Mucosa of stomach (tissue), 1 donor: ENCODE results near the gene ZBTB8A.
"Not testable (repeated sequence)": the region's sequence is repeated elsewhere in the genome, so short reads cannot be mapped to it uniquely, and the experiment has no call there.

Source experiments
- H3K27me3 ChIP-seq: one replicate; pipeline ENCODE4 v1.7.0; 2013; ENCODE audit warnings: mild to moderate bottlenecking, low read length; ENCODE audit not compliant: control insufficient read depth, insufficient read depth
- H3K36me3 ChIP-seq: one replicate; pipeline ENCODE4 v1.7.0; 2013; ENCODE audit warnings: low read length; ENCODE audit not compliant: control insufficient read depth, insufficient read depth
- H3K4me1 ChIP-seq: one replicate; pipeline ENCODE4 v1.7.0; 2013; ENCODE audit warnings: mild to moderate bottlenecking, low read length; ENCODE audit not compliant: control insufficient read depth, insufficient read depth
- H3K4me3 ChIP-seq: one replicate; pipeline ENCODE4 v1.7.0; 2013; ENCODE audit warnings: low read length
- H3K9ac ChIP-seq: one replicate; pipeline ENCODE4 v1.7.0; 2013; ENCODE audit warnings: mild to moderate bottlenecking, low read length, moderate library complexity
- H3K9me3 ChIP-seq: one replicate; pipeline ENCODE4 v1.7.0; 2013; ENCODE audit warnings: mild to moderate bottlenecking, low read length, moderate library complexity; ENCODE audit not compliant: control insufficient read depth
- donor health status: Pancreatic carcinoma.

Gene ZBTB8A

GRCh38 chr1:32509939-32510338 is 29.3 kb upstream of the ZBTB8A start:
- Histone ChIP-seq H3K9me3 (no peaks in the 10 kb centered on the region), H3K9ac (no peak overlapping the region), H3K27me3 (no peaks in the 10 kb centered on the region), H3K36me3 (no peaks in the 10 kb centered on the region), H3K4me3 (no peak overlapping the region), H3K4me1 (no peaks in the 10 kb centered on the region)

GRCh38 chr1:32516402-32516801 is 22.8 kb upstream of the ZBTB8A start:
- H3K4me3 ChIP-seq = no peak overlapping the region
- no peaks in the 10 kb centered on the region for H3K36me3 ChIP-seq
- no peaks in the 10 kb centered on the region for H3K27me3 ChIP-seq
- H3K9me3 ChIP-seq = no peaks in the 10 kb centered on the region
- H3K9ac ChIP-seq = no peak overlapping the region
- H3K4me1 ChIP-seq = peaks cover 4% of the 10 kb centered on the region

- Histone ChIP-seq H3K9me3 (no peaks in the 10 kb centered on the region), H3K27me3 (no peaks in the 10 kb centered on the region), H3K9ac (no peak overlapping the region), H3K4me1 (peaks cover 4% of the 10 kb centered on the region), H3K36me3 (no peaks in the 10 kb centered on the region), H3K4me3 (no peak overlapping the region)
Observed at GRCh38 chr1:32518976-32519375, 20.3 kb upstream of the ZBTB8A start.

GRCh38 chr1:32521165-32521564 is 18.1 kb upstream of the ZBTB8A start:
- Histone ChIP-seq H3K4me1 (peaks cover 4% of the 10 kb centered on the region), H3K9me3 (no peaks in the 10 kb centered on the region), H3K4me3 (no peak overlapping the region), H3K27me3 (no peaks in the 10 kb centered on the region), H3K9ac (no peak overlapping the region), H3K36me3 (no peaks in the 10 kb centered on the region)

- no peaks in the 10 kb centered on the region for H3K36me3 ChIP-seq
- no peaks in the 10 kb centered on the region for H3K27me3 ChIP-seq
- H3K9me3 ChIP-seq = no peaks in the 10 kb centered on the region
- H3K9ac ChIP-seq = no peak overlapping the region
- H3K4me1 ChIP-seq = peaks cover 4% of the 10 kb centered on the region
- no peak overlapping the region for H3K4me3 ChIP-seq
Observed at GRCh38 chr1:32525053-32525452, 14.2 kb upstream of the ZBTB8A start.

- no peaks in the 10 kb centered on the region for H3K27me3 ChIP-seq
- H3K4me3 ChIP-seq = no peak overlapping the region
- no peaks in the 10 kb centered on the region for H3K4me1 ChIP-seq
- no peaks in the 10 kb centered on the region for H3K36me3 ChIP-seq
- no peaks in the 10 kb centered on the region for H3K9me3 ChIP-seq
- H3K9ac ChIP-seq = no peak overlapping the region
Observed at GRCh38 chr1:32525661-32526444, 13.4 kb upstream of the ZBTB8A start.

- not testable (repeated sequence) for H3K4me3 ChIP-seq, H3K4me1 ChIP-seq, H3K9ac ChIP-seq, H3K27me3 ChIP-seq, H3K9me3 ChIP-seq, H3K36me3 ChIP-seq
Observed at GRCh38 chr1:32528550-32528949, 10.7 kb upstream of the ZBTB8A start.

GRCh38 chr1:32533792-32534327 is 5.4 kb upstream of the ZBTB8A start:
- no peaks in the 10 kb centered on the region for H3K9me3 ChIP-seq
- H3K36me3 ChIP-seq = no peaks in the 10 kb centered on the region
- no peaks in the 10 kb centered on the region for H3K4me1 ChIP-seq
- H3K4me3 ChIP-seq = no peak overlapping the region
- H3K9ac ChIP-seq = no peak overlapping the region
- no peaks in the 10 kb centered on the region for H3K27me3 ChIP-seq

- H3K4me1 ChIP-seq = peaks cover 11% of the 10 kb centered on the region
- no peaks in the 10 kb centered on the region for H3K36me3 ChIP-seq
- no peaks in the 10 kb centered on the region for H3K9me3 ChIP-seq
- H3K9ac ChIP-seq = no peak overlapping the region
- no peak overlapping the region for H3K4me3 ChIP-seq
- H3K27me3 ChIP-seq = no peaks in the 10 kb centered on the region
Observed at GRCh38 chr1:32536117-32536516, 3.1 kb upstream of the ZBTB8A start.

GRCh38 chr1:32536764-32537163 is 2.5 kb upstream of the ZBTB8A start:
- Histone ChIP-seq H3K4me3 (no peak overlapping the region), H3K27me3 (no peaks in the 10 kb centered on the region), H3K36me3 (no peaks in the 10 kb centered on the region), H3K9me3 (no peaks in the 10 kb centered on the region), H3K4me1 (peaks cover 11% of the 10 kb centered on the region), H3K9ac (no peak overlapping the region)

- Histone ChIP-seq H3K27me3 (no peaks in the 10 kb centered on the region), H3K4me1 (peaks cover 11% of the 10 kb centered on the region), H3K36me3 (no peaks in the 10 kb centered on the region), H3K4me3 (peak overlapping the region; percentile 57), H3K9ac (peak overlapping the region; percentile 69), H3K9me3 (no peaks in the 10 kb centered on the region)
Observed at GRCh38 chr1:32539584-32540571, 651 bp downstream of the ZBTB8A start.

- no peak overlapping the region for H3K4me3 ChIP-seq
Observed at GRCh38 chr1:32540605-32541004, 1.4 kb downstream of the ZBTB8A start.

More at GRCh38 chr1:32540605-32541004, 1.4 kb downstream of the ZBTB8A start:
- Histone ChIP-seq H3K9me3 (no peaks in the 10 kb centered on the region), H3K4me1 (peaks cover 15% of the 10 kb centered on the region), H3K36me3 (no peaks in the 10 kb centered on the region), H3K9ac (peak overlapping the region; percentile 63), H3K27me3 (no peaks in the 10 kb centered on the region)
